KMS-11 (cell line): ENCODE measurements around the gene ZBTB42.

Source experiments
- H2AFZ ChIP-seq: fragments of 200-600 bp; sonication (generic); 2 replicates; pipeline ENCODE4 v1.6.1; 2016; ENCODE audit warnings: antibody characterized with exemption, mixed run types, low read depth
- H3K27ac ChIP-seq: fragments of 200-600 bp; sonication (generic); 2 replicates; pipeline ENCODE4 v1.6.1; 2016; ENCODE audit warnings: mild to moderate bottlenecking, mixed run types
- H3K27me3 ChIP-seq: fragments of 200-600 bp; sonication (generic); 2 replicates; pipeline ENCODE4 v1.6.1; 2017; ENCODE audit warnings: mild to moderate bottlenecking, low read depth, mixed run types, moderate library complexity; ENCODE audit not compliant: insufficient read depth
- H3K36me3 ChIP-seq: fragments of 200-600 bp; sonication (generic); 2 replicates; pipeline ENCODE4 v1.6.1; 2017; ENCODE audit warnings: mild to moderate bottlenecking, mixed run types; ENCODE audit not compliant: insufficient read depth
- H3K4me1 ChIP-seq: fragments of 200-600 bp; sonication (generic); 2 replicates; pipeline ENCODE4 v1.6.1; 2016; ENCODE audit warnings: mild to moderate bottlenecking, low read depth, mixed run types; ENCODE audit not compliant: poor library complexity, severe bottlenecking
- H3K4me2 ChIP-seq: fragments of 200-600 bp; sonication (generic); 2 replicates; pipeline ENCODE4 v1.7.0; 2016; ENCODE audit warnings: mild to moderate bottlenecking, mixed run types
- H3K4me3 ChIP-seq: fragments of 200-600 bp; sonication (generic); IDR thresholded peaks from 2 replicates; pipeline ENCODE4 v1.6.1; 2017; ENCODE audit warnings: low read depth, low read length, mixed read lengths; ENCODE audit not compliant: insufficient read depth
- H3K79me2 ChIP-seq: fragments of 200-600 bp; sonication (generic); 2 replicates; pipeline ENCODE4 v1.6.1; 2016; ENCODE audit warnings: low read depth, mixed run types; ENCODE audit not compliant: insufficient read depth
- H3K9ac ChIP-seq: fragments of 200-600 bp; sonication (generic); 2 replicates; pipeline ENCODE4 v1.6.1; 2016; ENCODE audit warnings: mild to moderate bottlenecking, mixed run types
- H4K20me1 ChIP-seq: fragments of 200-600 bp; sonication (generic); 2 replicates; pipeline ENCODE4 v1.6.1; 2016; ENCODE audit warnings: mild to moderate bottlenecking, mixed run types; ENCODE audit not compliant: insufficient read depth
- TF ChIP-seq, protein P1 (sequence below): fragments of 200-600 bp; sonication (generic); conservative IDR thresholded peaks from 2 replicates; pipeline ENCODE4 v1.6.1; 2017; ENCODE audit warnings: low read depth, mild to moderate bottlenecking, antibody characterized with exemption, low read length, moderate library complexity, mixed read lengths

ZBTB42 gene

DNA sequence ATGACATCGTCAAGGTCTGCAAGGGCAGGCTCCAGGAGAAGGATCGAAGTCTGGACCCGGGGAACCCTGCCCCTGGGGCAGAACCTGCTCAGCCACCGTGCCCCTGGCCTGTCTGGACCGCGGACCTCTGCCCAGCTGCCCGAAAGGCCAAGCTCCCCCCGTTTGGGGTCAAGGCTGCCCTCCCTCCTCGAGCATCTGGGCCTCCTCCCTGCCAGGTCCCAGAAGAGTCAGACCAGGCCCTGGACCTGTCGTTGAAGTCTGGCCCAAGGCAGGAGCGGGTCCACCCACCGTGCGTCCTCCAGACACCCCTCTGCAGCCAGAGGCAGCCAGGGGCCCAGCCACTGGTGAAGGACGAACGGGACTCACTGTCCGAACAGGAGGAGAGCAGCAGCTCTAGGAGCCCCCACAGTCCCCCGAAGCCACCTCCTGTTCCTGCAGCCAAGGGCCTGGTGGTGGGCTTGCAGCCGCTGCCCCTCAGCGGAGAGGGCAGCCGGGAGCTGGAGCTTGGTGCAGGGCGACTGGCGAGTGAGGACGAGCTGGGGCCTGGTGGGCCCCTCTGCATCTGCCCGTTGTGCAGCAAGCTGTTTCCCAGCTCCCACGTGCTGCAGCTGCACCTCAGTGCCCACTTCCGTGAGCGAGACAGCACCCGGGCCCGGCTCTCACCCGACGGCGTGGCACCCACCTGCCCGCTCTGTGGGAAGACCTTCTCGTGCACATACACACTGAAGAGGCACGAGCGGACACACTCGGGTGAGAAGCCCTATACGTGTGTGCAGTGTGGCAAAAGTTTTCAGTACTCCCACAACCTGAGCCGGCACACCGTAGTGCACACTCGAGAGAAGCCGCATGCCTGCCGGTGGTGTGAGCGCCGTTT is 856 bp downstream of the ZBTB42 start:
- peaks cover 28% of the 10 kb centered on the region for H3K4me1 ChIP-seq
- no peaks in the 10 kb centered on the region for H4K20me1 ChIP-seq
- H3K9ac ChIP-seq: no peak overlapping the region
- TF ChIP-seq, protein P1, sequence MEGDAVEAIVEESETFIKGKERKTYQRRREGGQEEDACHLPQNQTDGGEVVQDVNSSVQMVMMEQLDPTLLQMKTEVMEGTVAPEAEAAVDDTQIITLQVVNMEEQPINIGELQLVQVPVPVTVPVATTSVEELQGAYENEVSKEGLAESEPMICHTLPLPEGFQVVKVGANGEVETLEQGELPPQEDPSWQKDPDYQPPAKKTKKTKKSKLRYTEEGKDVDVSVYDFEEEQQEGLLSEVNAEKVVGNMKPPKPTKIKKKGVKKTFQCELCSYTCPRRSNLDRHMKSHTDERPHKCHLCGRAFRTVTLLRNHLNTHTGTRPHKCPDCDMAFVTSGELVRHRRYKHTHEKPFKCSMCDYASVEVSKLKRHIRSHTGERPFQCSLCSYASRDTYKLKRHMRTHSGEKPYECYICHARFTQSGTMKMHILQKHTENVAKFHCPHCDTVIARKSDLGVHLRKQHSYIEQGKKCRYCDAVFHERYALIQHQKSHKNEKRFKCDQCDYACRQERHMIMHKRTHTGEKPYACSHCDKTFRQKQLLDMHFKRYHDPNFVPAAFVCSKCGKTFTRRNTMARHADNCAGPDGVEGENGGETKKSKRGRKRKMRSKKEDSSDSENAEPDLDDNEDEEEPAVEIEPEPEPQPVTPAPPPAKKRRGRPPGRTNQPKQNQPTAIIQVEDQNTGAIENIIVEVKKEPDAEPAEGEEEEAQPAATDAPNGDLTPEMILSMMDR: no peak
- H3K36me3 ChIP-seq: no peaks in the 10 kb centered on the region
- H3K4me2 ChIP-seq: peak overlapping the region; percentile 39
- H2AFZ ChIP-seq: no peak overlapping the region
- no peak overlapping the region for H3K27ac ChIP-seq
- no peaks in the 10 kb centered on the region for H3K79me2 ChIP-seq
- H3K4me3 ChIP-seq: no peak overlapping the region
- no peaks in the 10 kb centered on the region for H3K27me3 ChIP-seq

DNA sequence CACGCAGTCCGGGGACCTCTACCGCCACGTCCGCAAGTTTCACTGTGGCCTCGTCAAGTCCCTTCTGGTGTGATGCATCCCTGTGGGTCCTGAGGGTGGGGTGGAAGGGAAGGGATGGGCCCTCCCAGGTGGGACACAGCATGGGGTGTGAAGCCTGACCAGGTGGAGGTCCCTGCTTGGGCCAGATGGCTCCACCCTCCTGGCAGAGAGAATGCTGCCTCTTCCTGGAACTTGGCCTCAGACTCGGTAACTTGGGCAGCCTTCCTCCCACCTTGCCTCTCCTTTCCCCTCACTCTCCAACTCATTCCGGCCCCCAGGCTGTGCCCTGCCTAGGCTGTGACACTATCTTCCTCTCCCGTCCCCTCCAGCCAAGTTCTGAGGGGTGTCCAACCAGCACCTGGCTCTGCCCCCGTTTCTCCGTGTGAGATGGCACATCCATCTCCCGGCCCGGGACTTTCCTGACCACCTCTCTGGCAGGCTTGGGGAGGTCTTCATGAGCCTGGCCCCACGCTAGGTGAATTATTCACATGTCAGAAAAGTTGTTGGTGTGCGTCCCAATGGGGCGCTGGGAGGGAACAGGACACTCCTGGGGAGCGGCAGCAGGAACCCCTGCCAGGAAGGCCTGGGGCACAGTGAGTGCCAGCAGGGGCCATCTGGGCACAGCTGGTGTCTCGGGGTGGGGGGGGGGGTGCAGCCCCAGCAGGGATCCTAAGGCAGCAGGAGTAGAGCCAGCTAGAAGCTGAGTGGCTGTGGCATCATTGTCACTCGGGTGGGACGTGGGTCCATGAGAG is 1.7 kb downstream of the ZBTB42 start:
- no peak overlapping the region for H3K27ac ChIP-seq
- peaks cover 20% of the 10 kb centered on the region for H3K4me1 ChIP-seq
- H3K27me3 ChIP-seq: no peaks in the 10 kb centered on the region
- H2AFZ ChIP-seq: no peak overlapping the region
- H3K79me2 ChIP-seq: no peaks in the 10 kb centered on the region
- H4K20me1 ChIP-seq: no peaks in the 10 kb centered on the region
- H3K36me3 ChIP-seq: no peaks in the 10 kb centered on the region
- no peak overlapping the region; the same call in 1 of the 2 replicates for H3K4me2 ChIP-seq
- no peak overlapping the region for H3K4me3 ChIP-seq
- TF ChIP-seq, protein P1: no peak
- no peak overlapping the region for H3K9ac ChIP-seq

- Histone ChIP-seq H3K9ac (no peak overlapping the region), H3K4me2 (no peak overlapping the region), H4K20me1 (no peaks in the 10 kb centered on the region), H3K79me2 (no peaks in the 10 kb centered on the region), H3K4me3 (no peak overlapping the region), H3K36me3 (no peaks in the 10 kb centered on the region), H2AFZ (no peak overlapping the region), H3K27ac (no peak overlapping the region), H3K4me1 (peaks cover 12% of the 10 kb centered on the region), H3K27me3 (no peaks in the 10 kb centered on the region)
- TF ChIP-seq, protein P1: no peak
Measured at GRCh38 chr14:104803280-104803911, 2.5 kb downstream of the ZBTB42 start.

DNA sequence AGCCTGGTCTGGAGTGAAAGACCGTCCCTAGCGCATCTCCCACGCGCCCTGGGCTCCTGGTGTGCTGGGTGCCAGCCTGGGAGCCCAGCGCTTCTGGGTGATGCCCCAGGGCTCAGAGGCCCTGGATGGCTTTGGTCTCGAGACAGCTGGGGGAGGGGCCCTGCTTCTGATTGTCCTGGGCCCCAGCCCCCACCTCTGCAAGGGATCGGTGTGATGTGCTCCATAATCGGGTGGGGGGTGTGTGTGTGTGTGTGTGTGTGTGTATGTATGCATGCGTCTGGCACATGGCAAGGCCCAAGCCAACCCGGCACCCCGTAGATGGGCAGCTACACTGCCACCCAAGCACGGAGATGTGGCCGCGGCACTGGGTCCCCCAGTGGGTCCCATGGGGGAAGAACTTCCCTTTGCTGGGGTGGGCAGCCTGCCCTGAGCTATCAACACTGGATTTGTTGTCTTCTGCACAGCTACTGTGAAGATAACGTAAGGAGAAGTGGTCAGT is 3.1 kb downstream of the ZBTB42 start:
- H3K9ac ChIP-seq: no peak overlapping the region
- no peak overlapping the region for H3K4me2 ChIP-seq
- H3K4me1 ChIP-seq: peaks cover 10% of the 10 kb centered on the region
- no peaks in the 10 kb centered on the region for H3K79me2 ChIP-seq
- H3K4me3 ChIP-seq: no peak overlapping the region
- TF ChIP-seq, protein P1: no peak
- H2AFZ ChIP-seq: no peak overlapping the region
- H3K27me3 ChIP-seq: no peaks in the 10 kb centered on the region
- H3K27ac ChIP-seq: no peak overlapping the region
- no peaks in the 10 kb centered on the region for H3K36me3 ChIP-seq
- no peaks in the 10 kb centered on the region for H4K20me1 ChIP-seq
